Measurements from ENCODE around the gene LMF1. TPM values are rescaled to one million over a fixed set of nuclear protein-coding genes. Genes with fewer than 3 reads are reported as not detected.

Gene LMF1
- 32.1 TPM for total RNA-seq

DNA sequence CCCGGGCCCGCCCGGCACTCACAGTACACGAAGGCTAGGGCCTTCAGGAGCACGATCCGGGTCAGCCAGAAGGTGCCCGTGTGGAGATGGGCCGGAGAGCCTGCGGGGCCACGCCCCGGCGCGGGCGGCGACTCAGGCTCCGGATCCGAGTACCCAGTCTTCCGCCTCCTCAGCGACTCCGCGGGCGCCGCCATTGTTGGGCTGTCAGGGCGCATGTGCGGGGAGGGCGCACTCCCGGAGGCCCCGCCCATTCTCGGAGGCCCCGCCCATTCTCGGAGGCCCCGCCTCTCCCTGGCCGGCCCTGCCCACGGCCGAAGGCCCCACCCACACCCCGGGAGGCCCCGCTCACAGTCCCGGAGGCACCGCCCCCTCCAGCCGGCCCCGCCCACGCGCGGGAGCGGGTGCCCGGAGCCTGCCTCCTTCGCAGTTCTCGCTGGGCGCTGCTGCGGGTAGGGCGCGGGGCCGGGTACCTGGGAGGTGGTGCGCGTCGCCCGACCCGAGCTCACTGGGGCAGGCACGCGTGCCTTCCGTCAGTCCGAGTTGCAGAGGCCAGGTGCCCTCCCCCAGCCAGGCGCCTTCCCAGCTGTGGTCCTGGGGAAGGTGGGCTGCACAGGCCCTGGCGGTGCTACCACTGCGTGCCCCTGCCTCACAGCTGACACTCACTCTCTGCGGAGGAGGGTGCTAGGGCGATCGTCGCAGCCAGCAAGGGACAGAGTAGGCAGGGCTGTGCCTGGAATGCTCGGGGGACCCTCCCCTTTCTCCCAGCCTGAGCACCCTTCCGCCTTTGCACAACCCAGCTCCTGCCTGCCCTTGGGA, at the start of gene LMF1:
LMF1 (minus strand) TSS at position 219 of the 816 bp plus-strand sequence; CDS start at position 215, 4 bp downstream.
- DNase-seq (ENCODE audit: low spot score) = peak; percentile 94

DNA sequence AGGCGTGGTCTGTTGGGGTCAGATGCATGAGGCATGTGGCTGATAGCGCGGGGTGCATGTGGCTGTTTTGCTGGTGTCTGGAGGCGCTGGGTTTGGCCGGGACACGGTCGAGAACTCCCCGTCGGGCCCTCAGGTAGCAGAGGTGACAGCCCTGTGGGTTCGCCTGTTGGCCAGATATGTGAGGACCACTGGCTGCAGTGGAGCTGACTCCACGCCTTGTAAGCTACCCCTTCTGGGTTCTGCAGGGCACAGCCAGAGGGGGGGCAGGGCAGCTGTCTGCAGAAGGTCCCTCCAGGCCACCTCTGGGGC, 49.3 kb upstream of the LMF1 start:
- DNase-seq (ENCODE audit: low spot score) = no peak

GRCh38 chr16:1019231-1020090, 48.7 kb upstream of the LMF1 start:
- DNase-seq (ENCODE audit: low spot score) = no peak

- no peak for DNase-seq (ENCODE audit: low spot score)
Observed at GRCh38 chr16:1018447-1019198, 47.8 kb upstream of the LMF1 start.

GRCh38 chr16:1014771-1015495, 44.1 kb upstream of the LMF1 start:
- no peak for DNase-seq (ENCODE audit: low spot score)

DNA sequence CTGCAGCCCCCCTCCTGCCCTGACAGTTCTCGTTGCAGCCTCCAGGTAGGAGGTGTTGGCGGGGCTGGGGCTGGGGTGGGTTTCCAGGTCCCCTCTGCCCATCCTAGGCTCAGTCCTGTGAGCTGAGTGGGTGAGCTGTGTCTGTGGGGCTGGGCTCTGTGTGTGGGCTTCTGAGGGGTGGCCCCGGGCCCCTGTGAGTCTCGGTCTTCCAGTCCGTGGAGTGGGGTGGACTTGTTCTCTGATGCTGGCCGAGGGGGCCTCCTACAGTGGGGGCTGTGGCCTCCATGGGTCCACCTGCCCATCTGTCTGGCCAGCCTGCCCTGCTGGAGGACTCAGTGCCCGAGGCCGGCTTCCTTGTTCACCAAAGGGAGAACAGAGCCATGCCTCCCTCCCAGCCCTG, 43.4 kb upstream of the LMF1 start:
- no peak for DNase-seq (ENCODE audit: low spot score)

DNA sequence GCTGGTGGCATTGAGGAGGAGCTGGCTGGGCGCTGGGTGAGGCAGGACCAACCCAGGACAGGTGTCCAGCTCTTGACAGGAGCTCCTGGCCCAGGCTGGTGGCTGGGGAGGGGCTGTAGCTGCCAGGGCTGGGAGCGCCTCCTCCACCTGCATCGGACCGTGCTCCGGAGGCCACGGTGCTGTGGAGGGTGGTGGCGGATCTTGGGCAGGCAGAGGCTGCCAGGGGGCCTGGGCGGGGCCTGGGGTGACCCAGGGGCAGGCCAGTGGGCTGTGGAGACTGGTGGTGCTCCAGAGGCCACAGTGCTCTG, 42.8 kb upstream of the LMF1 start:
- DNase-seq (ENCODE audit: low spot score) = no peak

GRCh38 chr16:1012722-1013592, 42.2 kb upstream of the LMF1 start:
- no peak for DNase-seq (ENCODE audit: low spot score)

DNA sequence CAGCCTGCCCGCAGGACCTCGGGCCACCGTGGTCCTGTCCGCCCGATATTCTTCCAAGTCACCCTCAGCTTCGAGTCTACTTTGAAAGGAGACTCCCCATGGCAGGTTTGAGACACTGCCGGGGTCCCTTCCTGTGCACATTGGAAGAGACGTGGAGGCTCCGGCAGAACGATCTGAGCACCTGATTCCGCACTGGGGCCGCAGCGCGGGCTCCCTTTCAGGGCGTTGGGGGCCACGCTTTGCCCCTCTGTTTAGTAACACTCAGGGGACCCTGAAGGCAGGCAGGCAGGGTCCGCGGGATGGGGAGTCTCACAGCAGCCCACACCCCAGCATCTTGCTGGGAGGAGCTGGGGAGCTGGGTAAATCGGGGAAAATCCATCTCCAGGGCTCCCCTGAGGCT, 41.4 kb upstream of the LMF1 start:
- no peak for DNase-seq (ENCODE audit: low spot score)

DNA sequence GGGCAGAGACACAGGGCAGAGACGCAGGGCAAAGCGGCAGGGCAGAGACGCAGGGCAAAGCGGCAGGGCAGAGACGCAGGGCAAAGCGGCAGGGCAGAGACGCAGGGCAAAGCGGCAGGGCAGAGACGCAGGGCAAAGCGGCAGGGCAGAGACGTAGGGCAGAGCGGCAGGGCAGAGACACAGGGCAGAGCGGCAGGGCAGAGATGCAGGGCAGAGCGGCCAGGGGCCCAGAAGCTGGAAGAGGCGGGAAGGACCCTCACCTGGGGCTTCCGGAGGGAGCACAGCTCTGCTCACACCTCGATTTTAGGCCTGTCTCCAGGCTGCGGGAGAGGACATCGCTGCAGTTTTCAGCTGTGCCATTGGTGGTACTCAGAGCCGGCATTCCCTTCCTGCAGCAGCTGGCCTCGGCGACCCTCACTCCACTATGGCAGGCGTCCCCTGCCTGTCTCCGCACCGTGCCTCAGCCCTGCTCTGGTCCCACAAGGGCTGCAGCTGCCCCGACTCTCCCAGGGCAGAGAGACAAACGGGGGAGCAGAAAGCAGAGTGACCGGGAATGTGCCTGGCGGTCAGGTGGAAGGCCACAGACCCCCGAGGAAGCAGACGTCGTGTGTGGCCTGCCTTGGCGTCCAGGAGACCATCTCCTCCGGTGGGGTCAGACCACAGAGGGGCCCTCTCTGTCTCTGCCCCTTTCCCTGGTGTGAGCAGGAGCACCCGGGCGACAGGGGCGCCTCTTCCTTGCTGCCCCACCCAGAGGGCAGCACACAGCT, 40.7 kb upstream of the LMF1 start:
- no peak for DNase-seq (ENCODE audit: low spot score)

DNA sequence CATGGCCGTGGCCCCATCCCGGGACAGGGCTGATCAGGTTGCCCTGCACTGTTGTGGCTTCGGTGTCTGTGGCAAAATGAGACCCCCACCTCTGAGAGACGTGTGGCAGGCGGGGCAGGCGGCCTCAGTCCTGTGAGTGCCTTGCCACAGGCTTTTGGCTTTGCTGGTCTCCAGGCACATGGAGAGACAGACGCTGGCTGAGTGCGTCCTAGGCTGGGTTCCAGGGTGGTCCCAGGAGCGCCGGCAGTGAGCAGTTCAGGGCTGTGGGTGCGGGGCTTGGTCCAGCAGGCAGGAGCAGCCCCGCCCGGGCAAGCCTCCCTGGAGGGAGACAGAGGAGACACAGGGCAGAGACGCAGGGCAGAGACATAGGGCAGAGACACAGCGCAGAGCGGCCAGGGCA, 40.0 kb upstream of the LMF1 start:
- DNase-seq (ENCODE audit: low spot score) = no peak

DNA sequence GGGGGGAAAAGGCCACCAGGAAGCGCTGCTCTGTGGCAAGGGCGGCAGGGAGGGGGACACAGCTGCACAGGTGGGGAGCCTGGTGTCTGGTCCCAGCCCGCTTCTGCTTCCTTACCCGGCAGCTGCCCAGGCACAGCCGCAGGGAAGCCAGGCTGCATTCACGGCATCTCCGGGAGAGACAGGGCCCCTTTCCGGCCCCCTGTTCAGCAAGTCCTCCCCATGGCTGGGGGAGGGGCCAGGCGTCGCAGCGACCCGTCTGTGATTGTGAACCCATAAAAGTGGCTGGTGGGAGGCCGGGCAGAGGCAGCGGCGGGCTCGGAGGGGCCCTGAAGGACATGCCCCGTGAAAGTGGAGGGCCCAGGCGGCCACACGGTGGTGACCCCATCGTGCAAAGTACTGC, 39.5 kb upstream of the LMF1 start:
- DNase-seq (ENCODE audit: low spot score) = no peak

DNA sequence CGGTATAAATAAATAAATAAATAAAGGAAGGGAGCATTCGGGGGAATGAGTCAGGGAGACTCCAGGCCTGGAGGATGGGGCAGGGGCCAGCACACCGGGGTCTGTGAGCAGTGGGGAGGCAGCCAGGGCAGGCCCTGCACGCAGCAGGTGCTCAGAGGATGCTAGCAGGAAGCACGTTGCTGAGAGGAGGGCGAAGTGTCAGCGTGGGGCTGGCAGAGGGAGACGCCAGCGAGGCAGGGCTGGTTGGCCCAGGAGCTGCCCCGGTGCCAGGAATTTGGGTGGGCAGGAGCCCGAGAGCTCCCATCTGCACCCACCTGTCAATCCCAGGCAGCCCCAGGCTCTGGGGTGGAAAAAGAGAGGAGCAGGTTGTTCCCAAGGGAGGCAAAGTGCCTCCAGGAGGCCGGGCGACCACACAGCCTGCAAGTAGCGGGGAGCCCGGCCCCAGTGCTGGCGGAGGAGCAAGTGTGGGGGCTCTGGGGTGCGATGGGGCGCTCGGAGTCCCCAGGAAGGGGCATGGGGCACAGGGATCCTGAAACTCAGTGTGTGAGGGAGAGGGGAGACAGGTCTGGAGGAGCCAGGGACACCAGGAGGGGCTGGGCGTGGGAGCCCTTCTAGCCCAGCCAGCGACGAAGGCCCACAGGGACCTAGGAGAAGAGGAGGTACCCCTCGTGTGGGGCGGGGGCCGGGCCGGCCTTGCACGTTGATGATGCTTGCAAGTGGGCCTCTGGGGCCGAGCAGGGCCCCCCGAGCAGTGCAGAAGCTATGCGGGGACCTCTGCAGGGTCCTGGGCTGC, 38.8 kb upstream of the LMF1 start:
- no peak for DNase-seq (ENCODE audit: low spot score)

GRCh38 chr16:1008085-1008484, 37.3 kb upstream of the LMF1 start:
- no peak for DNase-seq (ENCODE audit: low spot score)

- DNase-seq (ENCODE audit: low spot score) = no peak
Observed at GRCh38 chr16:1007284-1007850, 36.6 kb upstream of the LMF1 start.

- no peak for DNase-seq (ENCODE audit: low spot score)
Observed at GRCh38 chr16:1006781-1007180, 36.0 kb upstream of the LMF1 start.

- no peak for DNase-seq (ENCODE audit: low spot score)
Observed at GRCh38 chr16:1005286-1005685, 34.5 kb upstream of the LMF1 start.

DNA sequence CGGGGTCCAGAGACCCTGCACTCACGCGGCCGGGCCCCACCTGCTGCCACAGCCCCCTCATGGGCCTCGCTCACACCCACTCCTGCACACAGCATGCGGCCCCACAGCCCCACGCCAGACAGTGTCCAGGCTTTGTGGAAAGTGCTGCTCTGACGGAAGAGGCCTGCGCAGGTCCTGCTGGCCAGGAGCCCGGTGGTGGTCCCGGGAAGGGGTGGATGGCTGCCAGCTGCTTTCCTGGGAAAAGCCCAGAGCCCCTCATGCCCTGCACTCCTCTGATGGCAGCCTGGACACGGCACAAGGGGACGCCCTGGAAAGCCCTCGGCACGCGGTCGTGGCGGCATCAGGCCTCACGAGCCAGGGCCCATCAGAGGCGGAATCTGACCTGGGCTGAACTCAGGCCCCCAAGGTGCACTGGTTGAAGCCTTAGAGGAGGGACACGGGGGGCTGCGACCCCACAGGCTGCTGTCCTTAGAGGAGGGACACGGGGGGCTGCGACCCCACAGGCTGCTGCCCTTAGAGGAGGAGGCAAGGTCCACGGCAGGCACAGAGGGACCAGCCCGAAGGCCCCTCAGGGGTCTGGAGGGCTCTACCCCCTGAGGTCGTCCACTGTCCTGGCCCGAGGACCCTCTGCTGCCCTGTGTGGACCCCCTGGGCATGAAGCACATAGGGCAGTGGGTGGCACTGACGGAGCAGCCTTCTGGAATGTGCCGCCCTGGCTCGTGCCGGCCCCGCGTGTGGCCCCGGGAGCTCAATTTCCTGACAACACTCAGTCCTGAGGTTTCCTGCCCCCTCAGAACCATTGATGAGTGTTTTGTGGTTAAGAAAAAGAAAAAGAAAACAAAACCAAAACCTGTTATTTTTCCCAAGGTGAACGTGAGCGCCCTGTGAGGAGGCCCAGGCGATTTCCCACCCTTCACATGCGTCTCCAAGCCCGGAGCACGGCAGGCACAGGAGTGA, 32.9 kb upstream of the LMF1 start:
- DNase-seq (ENCODE audit: low spot score) = no peak
